ENCODE measurements around the gene HTR2A. TPM values are rescaled to one million over a fixed set of nuclear protein-coding genes. Genes with fewer than 3 reads are reported as not detected.

HTR2A gene
- total RNA-seq (2022; extraction: Qiagen RNA extraction; ENCODE audit: low read depth): not detected in 5 replicates

DNA sequence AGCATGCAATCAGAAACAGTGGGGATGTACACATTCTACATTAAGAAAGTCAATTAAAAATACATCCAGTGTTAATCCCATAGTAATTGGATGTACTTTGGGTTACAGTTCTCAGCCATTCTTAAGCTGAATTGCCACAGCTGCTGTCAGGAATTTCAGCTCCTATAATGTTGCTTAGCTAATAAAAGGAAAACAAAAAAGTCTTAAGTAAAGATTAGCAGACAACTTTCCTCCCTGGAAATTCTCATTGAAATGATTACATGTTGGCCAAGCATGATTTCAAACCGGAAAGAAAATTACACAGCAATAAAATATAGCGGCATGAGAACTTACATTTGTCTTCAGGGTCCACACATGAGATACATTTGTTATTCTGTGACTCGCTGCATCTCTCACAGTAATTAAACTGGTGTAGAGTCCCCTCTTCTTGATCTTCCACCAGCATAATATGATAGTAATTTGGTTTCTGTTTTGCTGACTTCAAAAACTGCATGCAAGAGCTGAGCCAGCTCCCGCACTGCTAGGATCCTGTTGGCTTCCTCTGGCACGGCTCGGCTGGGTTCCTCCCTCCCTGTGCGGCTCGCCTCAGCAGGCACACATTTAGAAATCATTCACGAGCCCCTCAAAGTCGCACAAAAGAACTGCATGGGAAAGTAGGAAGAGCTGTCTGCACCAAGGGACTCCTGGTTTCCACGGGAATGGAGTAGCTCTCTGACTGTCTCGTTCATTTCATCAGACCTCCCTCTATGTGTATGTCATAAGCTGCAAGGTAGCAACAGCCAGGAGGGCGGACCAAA, at the start of gene HTR2A:
Gene HTR2A (minus strand): TSS at position 713 of the 797 bp plus-strand sequence. CDS start 1,147 bp downstream, outside the sequence.

DNA sequence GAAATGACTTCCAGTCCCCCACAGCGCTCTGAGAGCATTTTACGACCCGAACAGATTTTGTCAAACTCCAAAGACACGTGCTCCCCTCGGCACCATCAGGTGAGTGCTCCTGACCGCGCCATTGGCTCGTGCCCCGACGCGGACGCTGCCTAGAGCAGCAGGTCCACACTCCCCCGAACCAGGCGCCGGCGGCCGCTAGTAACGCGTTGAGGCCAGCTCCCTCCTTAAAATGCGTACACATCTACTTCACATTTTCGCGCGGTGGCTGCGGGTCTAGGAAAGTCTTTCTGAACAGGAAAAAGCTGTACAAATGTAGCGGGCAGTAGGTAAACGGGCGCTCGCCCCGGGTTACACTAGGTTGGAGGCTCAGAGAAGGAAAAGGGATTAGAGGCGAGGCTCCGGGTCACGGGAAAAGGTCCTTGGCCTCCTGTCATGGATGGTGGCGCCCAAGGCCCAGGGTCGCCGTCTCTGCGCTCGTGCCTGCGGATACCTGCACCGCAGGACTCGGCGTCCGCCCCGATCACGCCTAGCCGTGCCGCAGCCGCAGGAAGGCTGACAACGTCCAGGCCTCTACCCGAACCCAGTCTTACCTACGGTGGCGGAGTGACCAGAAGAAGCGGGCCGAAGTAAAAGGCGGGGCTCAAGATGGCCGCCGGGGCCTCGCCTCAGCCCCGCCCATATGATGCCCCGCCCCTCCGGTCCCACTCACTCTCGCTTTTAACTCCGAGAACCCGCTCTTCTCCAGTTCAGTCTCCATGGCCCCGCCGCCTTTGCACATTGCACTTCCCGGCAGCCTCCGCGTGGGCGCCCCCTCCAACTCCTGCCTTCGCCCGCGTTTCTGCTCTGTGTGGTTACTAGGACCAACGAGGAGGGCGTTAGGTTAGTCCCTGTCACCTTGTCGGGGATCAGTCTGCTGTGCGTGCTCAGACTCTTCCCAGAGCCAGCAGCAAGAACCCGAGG, 100.1 kb downstream of the HTR2A start, which contains the start of gene ESD:
Gene ESD (minus strand): TSS at position 647 of the 960 bp plus-strand sequence. CDS start 5,748 bp downstream, outside the sequence.

Other genes starting within 250 kb of the HTR2A start
- 82.0 to 94.5 TPM (median 88.8 TPM) in 5 replicates for gene ESD, start 99.9 kb downstream of the HTR2A start, total RNA-seq (2022; extraction: Qiagen RNA extraction; ENCODE audit: low read depth)

Data from A549 treated with GW870086 at 1 μM for 4 hours (cell line).